Measurements from ENCODE around the gene PRXL2B.

The PRXL2B gene

GRCh38 chr1:2637442-2638145, 51.0 kb downstream of the PRXL2B start:
- DNase-seq (ENCODE audit: low spot score), result no peak

- DNase-seq (ENCODE audit: low spot score), result no peak
Measured at GRCh38 chr1:2638466-2639115, 52.0 kb downstream of the PRXL2B start.

- no peak for DNase-seq (ENCODE audit: low spot score)
Measured at GRCh38 chr1:2639203-2639602, 52.6 kb downstream of the PRXL2B start.

GRCh38 chr1:2639607-2640521, 53.3 kb downstream of the PRXL2B start:
- DNase-seq (ENCODE audit: low spot score), result no peak

- no peak for DNase-seq (ENCODE audit: low spot score)
Measured at GRCh38 chr1:2640626-2641025, 54.0 kb downstream of the PRXL2B start.

Data from CD4-positive, alpha-beta T cell treated with Interleukin-15 for 4 hours (primary cell).